ENCODE results near the gene GABRD.

Gene GABRD

DNA sequence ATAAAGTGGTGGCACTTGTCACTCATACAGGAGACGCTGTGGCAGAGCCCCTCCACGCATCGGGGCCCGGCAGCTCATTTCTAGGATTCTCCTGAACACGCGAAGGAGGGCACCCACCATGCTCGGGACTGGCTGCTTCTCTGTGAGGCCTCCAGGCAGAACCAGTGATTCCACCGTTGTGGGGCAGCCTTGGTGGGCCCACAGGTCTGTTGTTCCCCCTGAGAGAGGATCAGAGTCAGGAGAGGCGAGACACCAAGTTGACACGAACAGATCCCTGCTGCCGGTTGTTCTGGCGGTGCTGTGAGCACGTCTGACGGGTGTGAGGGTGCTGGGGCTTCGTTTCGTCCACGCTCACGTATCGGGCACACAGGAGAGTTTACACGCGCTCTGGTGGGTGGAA lies 57.7 kb downstream of the GABRD start:
- DNase-seq (ENCODE audit: low spot score) = no peak

DNA sequence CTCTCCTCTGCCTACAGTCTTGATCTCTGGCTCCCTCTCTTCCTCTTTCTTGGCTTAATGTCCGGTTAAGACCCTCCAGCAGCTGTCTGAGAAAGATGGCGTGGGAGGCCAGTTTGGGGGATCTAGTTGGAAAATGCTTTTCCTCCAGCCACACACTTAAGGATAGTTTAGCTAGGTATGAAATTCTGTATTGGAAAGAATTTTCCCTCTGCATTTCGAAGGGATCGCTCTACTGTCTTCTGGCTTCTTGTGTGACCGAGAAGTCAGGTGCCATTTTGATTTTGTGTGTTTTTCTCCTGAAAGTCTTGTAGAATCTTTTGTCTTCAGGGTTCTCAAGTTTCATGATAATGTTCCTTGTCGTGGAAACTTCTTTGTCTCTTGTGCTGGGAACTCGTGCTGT lies 59.0 kb downstream of the GABRD start:
- no peak for DNase-seq (ENCODE audit: low spot score)

GRCh38 chr1:2079396-2080085 lies 60.4 kb downstream of the GABRD start:
- DNase-seq (ENCODE audit: low spot score) = no peak

DNA sequence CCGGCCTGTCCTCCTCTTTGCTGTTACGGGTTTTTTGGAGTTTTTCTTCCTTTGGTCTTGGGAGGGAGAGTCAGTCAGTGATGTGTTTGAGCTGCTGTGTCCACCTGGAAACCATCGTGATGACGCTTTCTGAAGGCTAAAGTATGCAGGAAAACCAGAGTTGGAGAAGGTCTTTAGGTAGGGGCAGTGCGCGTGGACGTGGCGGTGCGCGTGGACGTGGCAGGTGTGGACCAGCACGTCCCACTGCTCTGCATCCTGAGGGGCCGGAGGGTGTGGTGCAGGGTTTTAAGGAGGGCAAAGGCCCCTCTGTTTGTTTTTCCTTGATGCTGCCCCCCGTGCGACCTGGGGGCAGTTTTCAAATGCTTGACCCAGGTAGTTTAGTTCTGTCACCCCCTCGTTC lies 61.0 kb downstream of the GABRD start:
- DNase-seq (ENCODE audit: low spot score) = no peak
